GM12878 (cell line): ENCODE measurements around the gene PNMA6F. TPM values are rescaled to one million over a fixed set of nuclear protein-coding genes. Genes with fewer than 3 reads are reported as not detected.

Experiments used
- ATAC-seq: fragments of 200-7000 bp; cut with Tn5 transposase; 3 replicates; pipeline ENCODE4 v1.9.1; 2020; ENCODE audit warnings: mild to moderate bottlenecking, moderate library complexity
- BruUV-seq: library from RNA; stranded (reverse); fragments of 400-500 nt; replicated peaks from 2 replicates; lab custom pipeline; 2021; lab: Mats Ljungman, UMichigan
- CTCF ChIA-PET: fragments of 300-600 bp; sonication (Branson Sonifier 250); formaldehyde crosslinking; extraction: SDS; loops from one replicate; lab custom pipeline; 2021; ENCODE audit warnings: inconsistent platforms; lab: Yijun Ruan, JAX
- POLR2A ChIA-PET: fragments of 350-600 bp; formaldehyde crosslinking; extraction: SDS; loops from one replicate; lab custom pipeline; 2021; ENCODE audit warnings: inconsistent platforms; lab: Charles Lee
- RAD21 ChIA-PET: fragments of 300-600 bp; sonication (Branson Sonifier 250); formaldehyde crosslinking; loops from one replicate; lab custom pipeline; 2023; ENCODE audit warnings: antibody characterized with exemption; ENCODE audit not compliant: unreplicated experiment; lab: Charles Lee
- SMC1A ChIA-PET: fragments of 300-600 bp; sonication (Branson Sonifier 250); formaldehyde crosslinking; loops from one replicate; lab custom pipeline; 2023; ENCODE audit not compliant: unreplicated experiment, uncharacterized antibody; lab: Charles Lee
- DNase-seq: peaks from one replicate; pipeline ENCODE4 v3.0.0-alpha.2; 2011; ENCODE audit warnings: low read depth, low spot score
- FAIRE-seq: peaks from 3 replicates; lab custom pipeline; 2011; peaks lifted over from hg19 to GRCh38; lab: Jason Lieb, UNC
- H2AFZ ChIP-seq: 2 replicates; pipeline ENCODE4 v1.6.0; 2011; ENCODE audit warnings: low read depth, low read length, control low read depth; ENCODE audit not compliant: control insufficient read depth
- H3K27ac ChIP-seq: 2 replicates; pipeline ENCODE4 v1.5.1; 2011; ENCODE audit warnings: control low read depth; ENCODE audit not compliant: control insufficient read depth, insufficient read depth
- H3K27me3 ChIP-seq, 2 experiments: replicated peaks in 1 of 2; 2 replicates each; pipeline versions ENCODE4 v1.6.0 to v1.6.1; 2011; ENCODE audit warnings: low read length in 1 of 2; ENCODE audit not compliant: control insufficient read depth in 2 of 2, insufficient read depth in 2 of 2
- H3K36me3 ChIP-seq, 2 experiments: 2 replicates each; pipeline ENCODE4 v1.5.1; 2011; ENCODE audit warnings: low read length in 1 of 2; ENCODE audit not compliant: control insufficient read depth in 2 of 2, insufficient read depth in 2 of 2
- H3K4me1 ChIP-seq: 2 replicates; pipeline ENCODE4 v1.6.1; 2011; ENCODE audit warnings: mild to moderate bottlenecking, low read length, moderate library complexity, mixed read lengths; ENCODE audit not compliant: control insufficient read depth, insufficient read depth
- H3K4me2 ChIP-seq: 2 replicates; pipeline ENCODE4 v1.6.0; 2011; ENCODE audit warnings: control low read depth; ENCODE audit not compliant: control insufficient read depth, insufficient read depth
- H3K4me3 ChIP-seq: fragments of 200-600 bp; sonication (generic); 2 replicates; pipeline ENCODE4 v1.5.1; 2016
- H3K79me2 ChIP-seq: 2 replicates; pipeline ENCODE4 v1.6.0; 2011; ENCODE audit warnings: low read length; ENCODE audit not compliant: control insufficient read depth, insufficient read depth
- H3K9ac ChIP-seq: 2 replicates; pipeline ENCODE4 v1.8.0; 2011; ENCODE audit warnings: low read length, control low read depth, mixed read lengths; ENCODE audit not compliant: control insufficient read depth, insufficient read depth
- H3K9me3 ChIP-seq: replicated peaks from 3 replicates; pipeline ENCODE4 v1.5.1; 2011; ENCODE audit warnings: mild to moderate bottlenecking, low read length; ENCODE audit not compliant: control insufficient read depth, insufficient read depth
- H4K20me1 ChIP-seq: 2 replicates; pipeline ENCODE4 v1.6.0; 2011; ENCODE audit not compliant: control insufficient read depth, insufficient read depth
- EGR1 ChIP-seq, 2 experiments: IDR thresholded peaks; 1 replicate in 1 of 2; 2 replicates in 1 of 2; pipeline ENCODE4 v1.6.1; 2011 to 2012; ENCODE audit warnings: low read depth in 2 of 2, low read length in 2 of 2, borderline replicate concordance in 1 of 2, mild to moderate bottlenecking in 1 of 2, moderate library complexity in 1 of 2
- HDAC6 ChIP-seq: fragments of 200-600 bp; sonication (generic); IDR thresholded peaks from one replicate; pipeline ENCODE4 v1.8.0; 2017; ENCODE audit warnings: antibody characterized with exemption; ENCODE audit not compliant: unreplicated experiment
- KAT2A ChIP-seq: conservative IDR thresholded peaks from 2 replicates; pipeline ENCODE4 v1.6.1; 2011; ENCODE audit warnings: low read depth, low read length; ENCODE audit not compliant: control insufficient read depth
- KDM1A ChIP-seq: fragments of 200-600 bp; sonication (generic); IDR thresholded peaks from 2 replicates; pipeline ENCODE4 v1.6.1; 2016; ENCODE audit warnings: borderline replicate concordance
- RAD51 ChIP-seq: fragments of 450-650 bp; IDR thresholded peaks from 2 replicates; pipeline ENCODE4 v1.6.1; 2016; ENCODE audit warnings: moderate library complexity, mild to moderate bottlenecking, inconsistent platforms
- WGBS: methylation state at CpG from one replicate; pipeline ENCODE4 v1.1.6; 2016; ENCODE audit warnings: low lambda C conversion rate; ENCODE audit not compliant: insufficient replicate concordance, insufficient coverage; ENCODE audit errors: missing lambda C conversion rate; 5-methylcytosine and 5-hydroxymethylcytosine counted together
- in situ Hi-C: fragments of 300-500 bp; cut with MboI; formaldehyde crosslinking; loops from 9 replicates; pipeline ENCODE4 v1.14.3; 2018; ENCODE audit warnings: mixed read lengths
- intact Hi-C: fragments of 100-400 bp; cut with micrococcal nuclease; formaldehyde crosslinking; loops from one replicate; pipeline ENCODE4 v1.14.2; 2022; ENCODE audit not compliant: unreplicated experiment
- polyA plus RNA-seq, 11 experiments: library from polyadenylated mRNA; depleted of rRNA in 4 of 11; unstranded in 6 of 11; stranded (reverse) in 5 of 11; fragments of >200 nt; fragmentation: Nextera tagmentation in 4 of 11; fragmentation: Illumina TruSeq in 1 of 11; extraction: Ambion mirVana in 4 of 11; extraction: Trizol in 1 of 11; gene quantifications; 1 replicate in 1 of 11; 2 replicates in 10 of 11; pipeline versions ENCODE4 v1.2.1 to v1.2.3, GENCODE V29; 2011 to 2016; ENCODE audit warnings: inconsistent platforms in 2 of 11, missing spikeins in 2 of 11, low read depth in 1 of 11
- total RNA-seq, 4 experiments: library from RNA; depleted of rRNA in 3 of 4; stranded (reverse); fragments of >200 nt in 3 of 4; fragmentation: Illumina TruSeq in 1 of 4; extraction: Trizol in 1 of 4; gene quantifications; 2 replicates each; pipeline versions ENCODE4 v1.2.1 to v1.2.3, GENCODE V29; 2013 to 2021
- TF ChIP-seq, protein P1 (sequence below): fragments of 150-350 bp; IDR thresholded peaks from 2 replicates; pipeline ENCODE4 v1.6.1; 2016; ENCODE audit warnings: low read depth, low read length

Gene PNMA6F
- total and polyA plus RNA-seq, 10 of the 15 experiments (the other 5 are each of a cell fraction or from before 2014, with no cell fraction given): not detected

DNA sequence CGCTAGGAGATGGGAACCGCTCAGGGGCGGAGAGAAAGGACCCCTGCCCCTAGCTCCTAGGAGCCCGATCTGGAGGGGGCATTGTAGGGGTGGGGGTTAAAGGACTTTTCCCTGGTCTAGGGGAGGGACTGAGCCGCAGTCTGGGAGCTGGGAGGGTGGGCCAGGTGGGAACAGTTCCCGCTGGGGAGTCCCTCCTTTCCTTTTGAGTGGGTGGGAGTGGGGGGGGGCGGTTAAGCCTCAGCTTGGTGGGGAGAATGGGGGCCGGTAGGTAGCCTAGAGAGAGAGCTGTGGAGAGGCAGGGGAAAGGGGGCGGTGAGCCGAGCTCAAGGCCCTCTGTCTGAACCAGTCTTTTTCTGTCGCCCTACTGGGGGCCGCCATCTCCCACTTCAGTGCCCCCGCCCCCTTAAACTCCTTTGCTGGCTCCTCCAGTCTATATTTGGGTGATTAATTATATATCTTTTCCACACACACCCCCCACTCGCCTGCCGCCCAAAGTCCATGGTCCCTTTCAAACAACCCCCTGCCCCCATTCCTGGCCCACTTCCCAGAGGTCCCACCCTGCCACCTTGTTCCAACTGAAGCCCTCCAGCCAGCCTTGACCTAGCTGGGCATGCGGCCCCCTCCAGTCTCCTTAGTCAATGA lies 13.2 kb upstream of the PNMA6F start:
- no peaks in the 10 kb centered on the region; a peak in 1 of 4 replicates for H3K27me3 ChIP-seq
- ChIA-PET RAD21 (interaction anchor here (0.6 kb wide), 1 partner anchor 383 kb away, joined by 3 read pairs; no protein-coding TSS in a partner anchor), POLR2A (interaction anchor here (0.9 kb wide), 1 partner anchor 11 kb away, joined by 4 read pairs; no protein-coding TSS in a partner anchor), CTCF (interaction anchor here (0.6 kb wide), 1 partner anchor 15 kb away, joined by 3 read pairs; no protein-coding TSS in a partner anchor), SMC1A (no interaction called here)
- WGBS: 42% methylated on average over 10 of the region's 16 CpGs
- no peaks in the 10 kb centered on the region; the same call in 2 of the 3 replicates for H3K9me3 ChIP-seq
- peak overlapping the region; percentile 69 for H3K9ac ChIP-seq
- no peak for FAIRE-seq
- no TSS peak for BruUV-seq
- peak; percentile 16; the same call in 2 of the 3 replicates for ATAC-seq
- H3K36me3 ChIP-seq: no peaks in the 10 kb centered on the region
- no peak overlapping the region for H2AFZ ChIP-seq
- DNase-seq: no peak
- TF ChIP-seq RAD51 (no peak), HDAC6 (no peak), KDM1A (no peak)
- peak overlapping the region; percentile 47 for H3K27ac ChIP-seq
- intact Hi-C loops: no loop called here
- H3K79me2 ChIP-seq: peaks cover 39% of the 10 kb centered on the region
- in situ Hi-C loops: no loop called here
- H4K20me1 ChIP-seq: no peaks in the 10 kb centered on the region
- H3K4me3 ChIP-seq: peak overlapping the region; percentile 62
- no peak overlapping the region; the same call in 1 of the 2 replicates for H3K4me2 ChIP-seq
- H3K4me1 ChIP-seq: peaks cover 6% of the 10 kb centered on the region; the same call in 1 of the 2 replicates

DNA sequence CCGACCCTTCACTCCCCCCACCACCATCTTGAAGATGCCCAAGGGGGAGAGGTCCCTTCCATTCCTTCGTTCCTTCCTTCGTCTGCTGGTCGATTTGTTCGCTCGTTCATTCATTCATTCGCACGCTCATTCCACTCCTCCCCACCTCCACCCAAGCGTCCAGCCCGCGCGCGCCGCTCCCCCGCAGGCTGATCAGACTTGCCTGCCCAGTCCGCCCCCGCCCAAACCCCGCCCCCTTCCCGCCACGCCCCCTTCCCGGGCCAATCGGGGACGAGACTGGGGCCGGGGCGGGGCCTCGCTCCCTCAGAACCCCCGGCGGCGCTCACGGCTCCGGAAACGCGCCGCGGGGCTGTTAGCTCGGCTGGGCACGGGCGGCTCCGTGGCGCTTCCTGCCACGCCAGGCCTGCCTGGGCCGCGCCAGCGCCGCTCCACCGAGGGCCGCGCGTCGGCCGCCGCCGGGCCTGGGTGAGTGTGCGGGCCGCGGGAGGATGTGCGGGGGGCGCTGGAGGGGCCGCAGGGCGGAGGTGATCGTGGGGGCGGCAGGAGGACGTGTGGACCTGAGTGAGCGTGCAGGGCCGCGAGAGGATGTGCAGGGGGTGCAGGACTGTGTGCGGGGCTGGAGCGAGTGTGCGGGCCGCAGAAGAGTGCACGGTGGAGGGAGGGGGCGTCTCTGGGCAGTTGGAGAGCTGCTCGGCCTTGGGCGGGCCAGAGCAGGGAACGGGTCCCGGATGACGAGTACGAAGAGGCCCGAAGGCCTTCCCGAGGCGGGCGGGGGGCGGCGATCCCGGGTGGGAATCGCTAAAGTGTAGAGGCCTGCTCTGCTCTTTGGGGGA lies 12.5 kb upstream of the PNMA6F start, which contains the start of gene ZNF275:
ZNF275 (plus strand) TSS at position 333 of the 833 bp plus-strand sequence. CDS start 2,527 bp downstream, outside the sequence.
- Histone ChIP-seq H3K9me3 (no peaks in the 10 kb centered on the region; the same call in 2 of the 3 replicates), H4K20me1 (no peaks in the 10 kb centered on the region), H3K27me3 (no peaks in the 10 kb centered on the region; a peak in 1 of 4 replicates), H3K4me1 (peaks cover 6% of the 10 kb centered on the region; the same call in 1 of the 2 replicates), H3K36me3 (no peaks in the 10 kb centered on the region), H3K9ac (peak within 1 kb of the TSS; percentile 69), H3K79me2 (peaks cover 37% of the 10 kb centered on the region), H2AFZ (peak within 1 kb of the TSS; percentile 59), H3K27ac (peak within 1 kb of the TSS; percentile 47), H3K4me3 (peak within 1 kb of the TSS; percentile 62), H3K4me2 (peak within 1 kb of the TSS; percentile 50)
- no TSS peak for BruUV-seq
- DNase-seq (no peak), ATAC-seq (peak; percentile 97), FAIRE-seq (no peak)
- ChIA-PET POLR2A (interaction anchor here (0.9 kb wide), 1 partner anchor 12 kb away, joined by 4 read pairs; no protein-coding TSS in a partner anchor), CTCF (no interaction called here), SMC1A (interaction anchor here (1.0 kb wide), 1 partner anchor 9 kb away, joined by 3 read pairs; no protein-coding TSS in a partner anchor), RAD21 (interaction anchor here (0.6 kb wide), 1 partner anchor 382 kb away, joined by 3 read pairs; no protein-coding TSS in a partner anchor)
- intact Hi-C loops (no loop called here), in situ Hi-C loops (no loop called here)
- WGBS: 27% methylated on average over 41 of the region's 86 CpGs
- TF ChIP-seq, protein P1, sequence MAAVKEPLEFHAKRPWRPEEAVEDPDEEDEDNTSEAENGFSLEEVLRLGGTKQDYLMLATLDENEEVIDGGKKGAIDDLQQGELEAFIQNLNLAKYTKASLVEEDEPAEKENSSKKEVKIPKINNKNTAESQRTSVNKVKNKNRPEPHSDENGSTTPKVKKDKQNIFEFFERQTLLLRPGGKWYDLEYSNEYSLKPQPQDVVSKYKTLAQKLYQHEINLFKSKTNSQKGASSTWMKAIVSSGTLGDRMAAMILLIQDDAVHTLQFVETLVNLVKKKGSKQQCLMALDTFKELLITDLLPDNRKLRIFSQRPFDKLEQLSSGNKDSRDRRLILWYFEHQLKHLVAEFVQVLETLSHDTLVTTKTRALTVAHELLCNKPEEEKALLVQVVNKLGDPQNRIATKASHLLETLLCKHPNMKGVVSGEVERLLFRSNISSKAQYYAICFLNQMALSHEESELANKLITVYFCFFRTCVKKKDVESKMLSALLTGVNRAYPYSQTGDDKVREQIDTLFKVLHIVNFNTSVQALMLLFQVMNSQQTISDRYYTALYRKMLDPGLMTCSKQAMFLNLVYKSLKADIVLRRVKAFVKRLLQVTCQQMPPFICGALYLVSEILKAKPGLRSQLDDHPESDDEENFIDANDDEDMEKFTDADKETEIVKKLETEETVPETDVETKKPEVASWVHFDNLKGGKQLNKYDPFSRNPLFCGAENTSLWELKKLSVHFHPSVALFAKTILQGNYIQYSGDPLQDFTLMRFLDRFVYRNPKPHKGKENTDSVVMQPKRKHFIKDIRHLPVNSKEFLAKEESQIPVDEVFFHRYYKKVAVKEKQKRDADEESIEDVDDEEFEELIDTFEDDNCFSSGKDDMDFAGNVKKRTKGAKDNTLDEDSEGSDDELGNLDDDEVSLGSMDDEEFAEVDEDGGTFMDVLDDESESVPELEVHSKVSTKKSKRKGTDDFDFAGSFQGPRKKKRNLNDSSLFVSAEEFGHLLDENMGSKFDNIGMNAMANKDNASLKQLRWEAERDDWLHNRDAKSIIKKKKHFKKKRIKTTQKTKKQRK: no peak
- TF ChIP-seq EGR1 (IDR thresholded peaks at IDR 0.05; ENCODE audit: borderline replicate concordance in 1 of 2, low read depth in 2 of 2, low read length in 2 of 2): 0 out of 3 replicates have a peak, but pooled peaks of 1 of the 2 experiments have one; percentile 32
- TF ChIP-seq KAT2A: no peak
